ENCODE measurements around the gene MORC2. TPM values are rescaled to one million over a fixed set of nuclear protein-coding genes. Genes with fewer than 3 reads are reported as not detected.

The MORC2 gene
- total and polyA plus RNA-seq, 2 donors, result 10.7 to 45.1 TPM

GRCh38 chr22:30877662-30878515 lies 90.7 kb downstream of the MORC2 start:
- no peaks in the 10 kb centered on the region for H3K27me3 ChIP-seq (ENCODE audit: control insufficient read depth in 2 of 2, insufficient read depth in 1 of 2, low read length in 1 of 2)
- no peaks in the 10 kb centered on the region for H3K9me3 ChIP-seq (ENCODE audit: control insufficient read depth in 2 of 2, insufficient read depth in 1 of 2, low read length in 1 of 2)
- no peaks in the 10 kb centered on the region for H3K36me3 ChIP-seq (ENCODE audit: control insufficient read depth in 2 of 2, insufficient read depth in 2 of 2, low read length in 1 of 2)
- no peak overlapping the region for H3K4me3 ChIP-seq (ENCODE audit: low read length in 2 of 2)
- H3K27ac ChIP-seq (ENCODE audit: low read depth in 1 of 2, low read length in 1 of 2), result no peak overlapping the region
- 95% methylated on average over 15 of the region's 15 CpGs for WGBS
- no peak for DNase-seq (ENCODE audit: low read depth in 6 of 9, low spot score in 9 of 9)
- H3K4me1 ChIP-seq (ENCODE audit: control insufficient read depth in 2 of 2, insufficient read depth in 2 of 2, low read length in 2 of 2), result peaks cover 0 to 3% of the 10 kb centered on the region in 2 donors

- no peak overlapping the region for H3K4me3 ChIP-seq (ENCODE audit: low read length in 2 of 2)
- H3K9me3 ChIP-seq (ENCODE audit: control insufficient read depth in 2 of 2, insufficient read depth in 1 of 2, low read length in 1 of 2), result no peaks in the 10 kb centered on the region
- H3K4me1 ChIP-seq (ENCODE audit: control insufficient read depth in 2 of 2, insufficient read depth in 2 of 2, low read length in 2 of 2), result peaks cover 0 to 3% of the 10 kb centered on the region in 2 donors
- no peak overlapping the region for H3K27ac ChIP-seq (ENCODE audit: low read depth in 1 of 2, low read length in 1 of 2)
- 89% methylated on average over 9 of the region's 9 CpGs for WGBS
- no peaks in the 10 kb centered on the region for H3K36me3 ChIP-seq (ENCODE audit: control insufficient read depth in 2 of 2, insufficient read depth in 2 of 2, low read length in 1 of 2)
- DNase-seq (ENCODE audit: low read depth in 6 of 9, low spot score in 9 of 9), result peak in 1 of 9 donors; percentile 12
- no peaks in the 10 kb centered on the region for H3K27me3 ChIP-seq (ENCODE audit: control insufficient read depth in 2 of 2, insufficient read depth in 1 of 2, low read length in 1 of 2)
These were observed 91.5 kb downstream of the MORC2 start for GRCh38 chr22:30876915-30877553.

GRCh38 chr22:30876221-30876751 lies 92.3 kb downstream of the MORC2 start:
- no peaks in the 10 kb centered on the region for H3K27me3 ChIP-seq (ENCODE audit: control insufficient read depth in 2 of 2, insufficient read depth in 1 of 2, low read length in 1 of 2)
- no peaks in the 10 kb centered on the region for H3K9me3 ChIP-seq (ENCODE audit: control insufficient read depth in 2 of 2, insufficient read depth in 1 of 2, low read length in 1 of 2)
- DNase-seq (ENCODE audit: low read depth in 6 of 9, low spot score in 9 of 9), result no peak
- H3K4me3 ChIP-seq (ENCODE audit: low read length in 2 of 2), result no peak overlapping the region
- H3K36me3 ChIP-seq (ENCODE audit: control insufficient read depth in 2 of 2, insufficient read depth in 2 of 2, low read length in 1 of 2), result no peaks in the 10 kb centered on the region
- 94% methylated on average over 9 of the region's 9 CpGs for whole genome bisulfite sequencing
- no peak overlapping the region for H3K27ac ChIP-seq (ENCODE audit: low read depth in 1 of 2, low read length in 1 of 2)
- peaks cover 0 to 3% of the 10 kb centered on the region in 2 donors for H3K4me1 ChIP-seq (ENCODE audit: control insufficient read depth in 2 of 2, insufficient read depth in 2 of 2, low read length in 2 of 2)

GRCh38 chr22:30875481-30876215 lies 92.9 kb downstream of the MORC2 start:
- Histone ChIP-seq H3K36me3 (ENCODE audit: control insufficient read depth in 2 of 2, insufficient read depth in 2 of 2, low read length in 1 of 2) (no peaks in the 10 kb centered on the region), H3K9me3 (ENCODE audit: control insufficient read depth in 2 of 2, insufficient read depth in 1 of 2, low read length in 1 of 2) (no peaks in the 10 kb centered on the region), H3K27me3 (ENCODE audit: control insufficient read depth in 2 of 2, insufficient read depth in 1 of 2, low read length in 1 of 2) (no peaks in the 10 kb centered on the region), H3K27ac (ENCODE audit: low read depth in 1 of 2, low read length in 1 of 2) (no peak overlapping the region), H3K4me1 (ENCODE audit: control insufficient read depth in 2 of 2, insufficient read depth in 2 of 2, low read length in 2 of 2) (peaks cover 0 to 3% of the 10 kb centered on the region in 2 donors), H3K4me3 (ENCODE audit: low read length in 2 of 2) (no peak overlapping the region)
- DNase-seq (ENCODE audit: low read depth in 6 of 9, low spot score in 9 of 9), result no peak
- 98% methylated on average over 17 of the region's 17 CpGs for WGBS

Other genes starting within 250 kb of the MORC2 start
- gene TUG1, start 491 bp upstream of the MORC2 start, total RNA-seq, result 58.2 TPM
- 65.5 TPM for gene TUG1, start 491 bp upstream of the MORC2 start, polyA plus RNA-seq
- gene SMTN, start 112.5 kb upstream of the MORC2 start, total RNA-seq, result 4.5 TPM
- 26.3 TPM for gene SMTN, start 112.5 kb upstream of the MORC2 start, polyA plus RNA-seq
- 14.4 TPM for gene SELENOM, start 138.8 kb upstream of the MORC2 start, total RNA-seq
- gene SELENOM, start 138.8 kb upstream of the MORC2 start, polyA plus RNA-seq, result 122 TPM
- 0.47 TPM for gene INPP5J, start 154.2 kb upstream of the MORC2 start, total RNA-seq
- gene INPP5J, start 154.2 kb upstream of the MORC2 start, polyA plus RNA-seq, result 1.1 TPM
- gene PLA2G3, start 171.7 kb upstream of the MORC2 start, total RNA-seq, result 0.42 TPM
- 0.39 TPM for gene PLA2G3, start 171.7 kb upstream of the MORC2 start, polyA plus RNA-seq
- 21.7 TPM for gene RNF185, start 191.4 kb upstream of the MORC2 start, total RNA-seq
- gene RNF185, start 191.4 kb upstream of the MORC2 start, polyA plus RNA-seq, result 21.7 TPM
- gene LIMK2, start 243.5 kb upstream of the MORC2 start, total RNA-seq, result 21.6 TPM
- gene LIMK2, start 243.5 kb upstream of the MORC2 start, polyA plus RNA-seq, result 32.6 TPM